Measurements from ENCODE around the gene LIPT2.

LIPT2 gene

GRCh38 chr11:74457356-74457755 lies 36.2 kb downstream of the LIPT2 start:
- Histone ChIP-seq H3K4me2 (no peak overlapping the region), H3K27ac (no peak overlapping the region), H3K36me3 (no peaks in the 10 kb centered on the region), H3K27me3 (no peaks in the 10 kb centered on the region), H3K9ac (no peak overlapping the region), H3K4me3 (no peak overlapping the region), H3K4me1 (no peaks in the 10 kb centered on the region), H3K9me3 (no peaks in the 10 kb centered on the region), H4K20me1 (no peaks in the 10 kb centered on the region)
- TF ChIP-seq Cebpa-rat (IDR thresholded peaks at IDR 0.05) = no peak

GRCh38 chr11:74453373-74453975 lies 40.0 kb downstream of the LIPT2 start:
- no peaks in the 10 kb centered on the region for H3K27me3 ChIP-seq
- no peak overlapping the region for H3K9ac ChIP-seq
- no peaks in the 10 kb centered on the region for H3K36me3 ChIP-seq
- H3K9me3 ChIP-seq = no peaks in the 10 kb centered on the region
- no peak overlapping the region for H3K4me3 ChIP-seq
- H3K4me2 ChIP-seq = no peak overlapping the region
- H3K4me1 ChIP-seq = peaks cover 8% of the 10 kb centered on the region
- TF ChIP-seq Cebpa-rat (IDR thresholded peaks at IDR 0.05) = no peak
- H3K27ac ChIP-seq = no peak overlapping the region
- no peaks in the 10 kb centered on the region for H4K20me1 ChIP-seq

- TF ChIP-seq Cebpa-rat (IDR thresholded peaks at IDR 0.05) = no peak
Measured at GRCh38 chr11:74452366-74452765, 41.2 kb downstream of the LIPT2 start.

GRCh38 chr11:74450318-74450717 lies 43.2 kb downstream of the LIPT2 start:
- Histone ChIP-seq H3K27me3 (no peaks in the 10 kb centered on the region), H3K4me3 (no peak overlapping the region), H3K9ac (no peak overlapping the region), H3K9me3 (no peaks in the 10 kb centered on the region), H3K4me1 (peaks cover 8% of the 10 kb centered on the region), H4K20me1 (no peaks in the 10 kb centered on the region), H3K4me2 (no peak overlapping the region), H3K27ac (no peak overlapping the region), H3K36me3 (no peaks in the 10 kb centered on the region)
- no peak for TF ChIP-seq Cebpa-rat (IDR thresholded peaks at IDR 0.05)

More at GRCh38 chr11:74452366-74452765, 41.2 kb downstream of the LIPT2 start:
- Histone ChIP-seq H3K9ac (no peak overlapping the region), H3K4me1 (peaks cover 8% of the 10 kb centered on the region), H4K20me1 (no peaks in the 10 kb centered on the region), H3K27ac (no peak overlapping the region), H3K36me3 (no peaks in the 10 kb centered on the region), H3K9me3 (no peaks in the 10 kb centered on the region), H3K4me2 (no peak overlapping the region), H3K4me3 (no peak overlapping the region), H3K27me3 (no peaks in the 10 kb centered on the region)

GRCh38 chr11:74449369-74449931 lies 44.1 kb downstream of the LIPT2 start:
- H4K20me1 ChIP-seq = no peaks in the 10 kb centered on the region
- peaks cover 8% of the 10 kb centered on the region for H3K4me1 ChIP-seq
- TF ChIP-seq Cebpa-rat (IDR thresholded peaks at IDR 0.05) = no peak
- no peaks in the 10 kb centered on the region for H3K27me3 ChIP-seq
- no peak overlapping the region for H3K27ac ChIP-seq
- H3K4me3 ChIP-seq = no peak overlapping the region
- H3K4me2 ChIP-seq = peak overlapping the region; percentile 60
- H3K9me3 ChIP-seq = no peaks in the 10 kb centered on the region
- H3K9ac ChIP-seq = no peak overlapping the region
- no peaks in the 10 kb centered on the region for H3K36me3 ChIP-seq

GRCh38 chr11:74447720-74448119 lies 45.8 kb downstream of the LIPT2 start:
- H3K9ac ChIP-seq = no peak overlapping the region
- no peaks in the 10 kb centered on the region for H4K20me1 ChIP-seq
- no peak overlapping the region for H3K4me2 ChIP-seq
- H3K9me3 ChIP-seq = no peaks in the 10 kb centered on the region
- no peak for TF ChIP-seq Cebpa-rat (IDR thresholded peaks at IDR 0.05)
- H3K4me3 ChIP-seq = no peak overlapping the region
- H3K27me3 ChIP-seq = no peaks in the 10 kb centered on the region
- no peaks in the 10 kb centered on the region for H3K36me3 ChIP-seq
- peaks cover 14% of the 10 kb centered on the region for H3K4me1 ChIP-seq
- H3K27ac ChIP-seq = no peak overlapping the region

GRCh38 chr11:74446532-74446938 lies 47.0 kb downstream of the LIPT2 start:
- H3K9me3 ChIP-seq = no peaks in the 10 kb centered on the region
- no peak overlapping the region for H3K4me3 ChIP-seq
- no peak overlapping the region for H3K27ac ChIP-seq
- H3K36me3 ChIP-seq = no peaks in the 10 kb centered on the region
- no peaks in the 10 kb centered on the region for H3K27me3 ChIP-seq
- peaks cover 14% of the 10 kb centered on the region for H3K4me1 ChIP-seq
- H3K4me2 ChIP-seq = no peak overlapping the region
- no peak overlapping the region for H3K9ac ChIP-seq
- H4K20me1 ChIP-seq = no peaks in the 10 kb centered on the region
- TF ChIP-seq Cebpa-rat (IDR thresholded peaks at IDR 0.05) = no peak

GRCh38 chr11:74444173-74444826 lies 49.2 kb downstream of the LIPT2 start:
- H3K36me3 ChIP-seq = no peaks in the 10 kb centered on the region
- no peaks in the 10 kb centered on the region for H3K27me3 ChIP-seq
- no peak overlapping the region for H3K9ac ChIP-seq
- peaks cover 6% of the 10 kb centered on the region for H3K4me1 ChIP-seq
- no peak overlapping the region for H3K4me3 ChIP-seq
- H3K9me3 ChIP-seq = peaks cover 9% of the 10 kb centered on the region; the same call in 1 of the 2 replicates
- no peak for TF ChIP-seq Cebpa-rat (IDR thresholded peaks at IDR 0.05)
- H3K4me2 ChIP-seq = no peak overlapping the region
- no peak overlapping the region for H3K27ac ChIP-seq
- H4K20me1 ChIP-seq = no peaks in the 10 kb centered on the region

GRCh38 chr11:74443071-74443864 lies 50.3 kb downstream of the LIPT2 start:
- Histone ChIP-seq H4K20me1 (no peaks in the 10 kb centered on the region), H3K4me2 (no peak overlapping the region), H3K9me3 (peaks cover 9% of the 10 kb centered on the region; the same call in 1 of the 2 replicates), H3K4me1 (peaks cover 6% of the 10 kb centered on the region; the same call in 1 of the 2 replicates), H3K9ac (no peak overlapping the region), H3K4me3 (no peak overlapping the region), H3K36me3 (no peaks in the 10 kb centered on the region), H3K27ac (no peak overlapping the region), H3K27me3 (no peaks in the 10 kb centered on the region)
- TF ChIP-seq Cebpa-rat (IDR thresholded peaks at IDR 0.05) = no peak

Measured in BLaER1 (cell line).